Immature natural killer cell (primary cell): ENCODE measurements around the gene ABCA9. TPM values are rescaled to one million over a fixed set of nuclear protein-coding genes. Genes with fewer than 3 reads are reported as not detected.
"Not testable (repeated sequence)": the region's sequence is repeated elsewhere in the genome, so short reads cannot be mapped to it uniquely, and the experiment has no call there.

Experiments used
- DNase-seq, 3 donors: peaks; one replicate each; pipeline ENCODE4 v3.0.0; 2022; ENCODE audit warnings: mixed read lengths in 1 of 3
- H3K27ac Mint-ChIP-seq, 6 donors: one replicate each; pipeline ENCODE4 v1.8.0; 2020; ENCODE audit warnings: mixed read lengths in 6 of 6, mild to moderate bottlenecking in 5 of 6, inconsistent platforms in 4 of 6, moderate library complexity in 3 of 6
- H3K27me3 Mint-ChIP-seq, 3 donors: one replicate each; pipeline ENCODE4 v1.8.0; 2020 to 2021; ENCODE audit warnings: low read depth in 3 of 3, mild to moderate bottlenecking in 3 of 3, mixed read lengths in 3 of 3, moderate library complexity in 3 of 3, inconsistent platforms in 1 of 3
- H3K36me3 Mint-ChIP-seq, 3 donors: one replicate each; pipeline ENCODE4 v1.8.0; 2020; ENCODE audit warnings: mixed read lengths in 3 of 3, inconsistent platforms in 2 of 3, mild to moderate bottlenecking in 2 of 3
- H3K4me1 Mint-ChIP-seq, 2 donors: one replicate each; pipeline ENCODE4 v1.8.0; 2020; ENCODE audit warnings: inconsistent platforms in 2 of 2, mild to moderate bottlenecking in 2 of 2, mixed read lengths in 2 of 2, moderate library complexity in 1 of 2
- H3K4me3 Mint-ChIP-seq, 5 donors: one replicate each; pipeline ENCODE4 v1.8.0; 2020; ENCODE audit warnings: mild to moderate bottlenecking in 5 of 5, mixed read lengths in 5 of 5, inconsistent platforms in 3 of 5, moderate library complexity in 3 of 5
- H3K9me3 Mint-ChIP-seq, 6 donors: one replicate each; pipeline ENCODE4 v1.8.0; 2020; ENCODE audit warnings: mild to moderate bottlenecking in 6 of 6, mixed read lengths in 6 of 6, inconsistent platforms in 4 of 6, moderate library complexity in 3 of 6
- polyA plus RNA-seq, 3 donors: library from polyadenylated mRNA; unstranded; fragments of 300-500 nt; fragmentation: Illumina TruSeq; gene quantifications; one replicate each; pipeline ENCODE4 v1.2.3, GENCODE V29; 2021

ABCA9 gene
- polyA plus RNA-seq, 3 donors from 2014 or later, result 0.47 TPM; not detected in 2

GRCh38 chr17:68950725-68951124, 110.0 kb downstream of the ABCA9 start:
- no peaks in the 10 kb centered on the region for H3K9me3 Mint-ChIP-seq
- no peaks in the 10 kb centered on the region for H3K4me1 Mint-ChIP-seq
- peaks cover 2 to 6% (median 4%) of the 10 kb centered on the region in 3 donors for H3K27me3 Mint-ChIP-seq
- H3K36me3 Mint-ChIP-seq, result no peaks in the 10 kb centered on the region
- no peak overlapping the region for H3K27ac Mint-ChIP-seq
- no peak for DNase-seq
- no peak overlapping the region for H3K4me3 Mint-ChIP-seq

GRCh38 chr17:68947868-68948267, 112.9 kb downstream of the ABCA9 start:
- not testable (repeated sequence) for H3K4me3 Mint-ChIP-seq, H3K27me3 Mint-ChIP-seq, H3K27ac Mint-ChIP-seq, DNase-seq, H3K9me3 Mint-ChIP-seq, H3K4me1 Mint-ChIP-seq, H3K36me3 Mint-ChIP-seq

- Mint-ChIP-seq H3K36me3 (no peaks in the 10 kb centered on the region), H3K9me3 (peaks cover 0 to 2% (median 0%) of the 10 kb centered on the region in 6 donors), H3K27ac (no peak overlapping the region), H3K27me3 (peaks cover 2 to 3% (median 2%) of the 10 kb centered on the region in 3 donors), H3K4me3 (no peak overlapping the region), H3K4me1 (no peaks in the 10 kb centered on the region)
- DNase-seq, result no peak
Observed at GRCh38 chr17:68944435-68945035, 116.2 kb downstream of the ABCA9 start.

GRCh38 chr17:68943812-68944182, 116.9 kb downstream of the ABCA9 start:
- H3K4me3 Mint-ChIP-seq, H3K4me1 Mint-ChIP-seq, H3K27ac Mint-ChIP-seq, H3K36me3 Mint-ChIP-seq, H3K27me3 Mint-ChIP-seq, H3K9me3 Mint-ChIP-seq, DNase-seq: not testable (repeated sequence)

- H3K27me3 Mint-ChIP-seq, result peaks cover 0 to 5% (median 2%) of the 10 kb centered on the region in 3 donors
- no peak overlapping the region for H3K4me3 Mint-ChIP-seq
- H3K27ac Mint-ChIP-seq, result no peak overlapping the region
- DNase-seq, result no peak
- H3K36me3 Mint-ChIP-seq, result no peaks in the 10 kb centered on the region
- peaks cover 0 to 2% (median 0%) of the 10 kb centered on the region in 6 donors for H3K9me3 Mint-ChIP-seq
- no peaks in the 10 kb centered on the region for H3K4me1 Mint-ChIP-seq
Observed at GRCh38 chr17:68943123-68943811, 117.5 kb downstream of the ABCA9 start.

GRCh38 chr17:68942389-68942788, 118.3 kb downstream of the ABCA9 start:
- Mint-ChIP-seq H3K9me3 (peaks cover 0 to 2% (median 0%) of the 10 kb centered on the region in 6 donors), H3K4me1 (no peaks in the 10 kb centered on the region), H3K4me3 (no peak overlapping the region), H3K27ac (no peak overlapping the region), H3K36me3 (no peaks in the 10 kb centered on the region), H3K27me3 (peaks cover 0 to 2% (median 2%) of the 10 kb centered on the region in 3 donors)
- no peak for DNase-seq

GRCh38 chr17:68941761-68942160, 119.0 kb downstream of the ABCA9 start:
- H3K36me3 Mint-ChIP-seq, result no peaks in the 10 kb centered on the region
- no peak for DNase-seq
- H3K27ac Mint-ChIP-seq, result no peak overlapping the region
- H3K4me3 Mint-ChIP-seq, result no peak overlapping the region
- peaks cover 0 to 2% (median 0%) of the 10 kb centered on the region in 6 donors for H3K9me3 Mint-ChIP-seq
- peaks cover 0 to 2% (median 2%) of the 10 kb centered on the region in 3 donors for H3K27me3 Mint-ChIP-seq
- no peaks in the 10 kb centered on the region for H3K4me1 Mint-ChIP-seq

- Mint-ChIP-seq H3K27me3 (peaks cover 0 to 4% (median 2%) of the 10 kb centered on the region in 3 donors), H3K27ac (no peak overlapping the region), H3K4me1 (no peaks in the 10 kb centered on the region), H3K4me3 (no peak overlapping the region), H3K9me3 (no peaks in the 10 kb centered on the region), H3K36me3 (no peaks in the 10 kb centered on the region)
- DNase-seq, result no peak
Observed at GRCh38 chr17:68939195-68939594, 121.5 kb downstream of the ABCA9 start.

- Mint-ChIP-seq H3K9me3 (no peaks in the 10 kb centered on the region), H3K4me3 (no peak overlapping the region), H3K27me3 (peaks cover 0 to 2% (median 2%) of the 10 kb centered on the region in 3 donors), H3K27ac (no peak overlapping the region), H3K36me3 (no peaks in the 10 kb centered on the region), H3K4me1 (no peaks in the 10 kb centered on the region)
- DNase-seq, result no peak
Observed at GRCh38 chr17:68937890-68938514, 122.7 kb downstream of the ABCA9 start.

GRCh38 chr17:68927516-68927915, 133.2 kb downstream of the ABCA9 start:
- Mint-ChIP-seq H3K36me3 (no peaks in the 10 kb centered on the region), H3K4me3 (no peak overlapping the region), H3K4me1 (no peaks in the 10 kb centered on the region), H3K27me3 (peaks cover 0 to 3% (median 1%) of the 10 kb centered on the region in 3 donors), H3K9me3 (no peaks in the 10 kb centered on the region), H3K27ac (no peak overlapping the region)
- DNase-seq, result no peak

- Mint-ChIP-seq H3K27me3 (peaks cover 0 to 5% (median 0%) of the 10 kb centered on the region in 3 donors), H3K4me1 (no peaks in the 10 kb centered on the region), H3K27ac (no peak overlapping the region), H3K36me3 (no peaks in the 10 kb centered on the region), H3K9me3 (peaks cover 0 to under 1% (median 0%) of the 10 kb centered on the region in 6 donors), H3K4me3 (no peak overlapping the region)
- DNase-seq, result no peak
Observed at GRCh38 chr17:68924793-68925720, 135.7 kb downstream of the ABCA9 start.
